Fibroblast of gingiva (primary cell): ENCODE data around the gene ME3.

Experiments
- DNase-seq: peaks from one replicate; pipeline ENCODE4 v3.0.0-alpha.2; 2011; ENCODE audit warnings: low read depth

The ME3 gene

GRCh38 chr11:86487671-86488070, 184.7 kb downstream of the ME3 start:
- no peak for DNase-seq

- DNase-seq: peak; percentile 12
Observed at GRCh38 chr11:86486261-86487030, 186.0 kb downstream of the ME3 start.

GRCh38 chr11:86484795-86485166, 187.6 kb downstream of the ME3 start:
- no peak for DNase-seq

- peak; percentile 93 for DNase-seq
Observed at GRCh38 chr11:86483940-86484794, 188.2 kb downstream of the ME3 start.

GRCh38 chr11:86483610-86483939, 188.8 kb downstream of the ME3 start:
- DNase-seq: no peak

GRCh38 chr11:86482692-86483091, 189.7 kb downstream of the ME3 start:
- DNase-seq: no peak

- no peak for DNase-seq
Observed at GRCh38 chr11:86481399-86481798, 191.0 kb downstream of the ME3 start.

GRCh38 chr11:86478348-86478747, 194.1 kb downstream of the ME3 start:
- no peak for DNase-seq

GRCh38 chr11:86477495-86478155, 194.8 kb downstream of the ME3 start:
- peak; percentile 36 for DNase-seq

- no peak for DNase-seq
Observed at GRCh38 chr11:86476109-86476861, 196.1 kb downstream of the ME3 start.

- no peak for DNase-seq
Observed at GRCh38 chr11:86475027-86475426, 197.4 kb downstream of the ME3 start.

- DNase-seq: no peak
Observed at GRCh38 chr11:86473991-86474833, 198.2 kb downstream of the ME3 start.

GRCh38 chr11:86469491-86470388, 202.7 kb downstream of the ME3 start:
- DNase-seq: no peak

- no peak for DNase-seq
Observed at GRCh38 chr11:86468169-86468568, 204.2 kb downstream of the ME3 start.

- no peak for DNase-seq
Observed at GRCh38 chr11:86464509-86465221, 207.8 kb downstream of the ME3 start.

- DNase-seq: no peak
Observed at GRCh38 chr11:86463955-86464354, 208.5 kb downstream of the ME3 start.

GRCh38 chr11:86463120-86463519, 209.3 kb downstream of the ME3 start:
- DNase-seq: no peak

- no peak for DNase-seq
Observed at GRCh38 chr11:86461892-86462291, 210.5 kb downstream of the ME3 start.
